Thyroid gland (tissue), 4 donors: Measurements from ENCODE around the gene ARHGEF28.

Source experiments
- POLR2A ChIP-seq, 2 donors: fragments of 450-650 bp; IDR thresholded peaks; one replicate each; pipeline ENCODE4 v1.6.1; 2017; ENCODE audit warnings: antibody characterized with exemption in 2 of 2, mild to moderate bottlenecking in 2 of 2, moderate library complexity in 1 of 2
- TF ChIP-seq, protein P1 (sequence below), 6 experiments: fragments of 200-600 bp in 3 of 6; fragments of 450-650 bp in 3 of 6; sonication (generic) in 3 of 6; IDR thresholded peaks; one replicate each; pipeline ENCODE4 v1.5.1; 2016 to 2019; ENCODE audit warnings: antibody characterized with exemption in 6 of 6, mild to moderate bottlenecking in 2 of 6, inconsistent platforms in 1 of 6, moderate library complexity in 1 of 6

DNA sequence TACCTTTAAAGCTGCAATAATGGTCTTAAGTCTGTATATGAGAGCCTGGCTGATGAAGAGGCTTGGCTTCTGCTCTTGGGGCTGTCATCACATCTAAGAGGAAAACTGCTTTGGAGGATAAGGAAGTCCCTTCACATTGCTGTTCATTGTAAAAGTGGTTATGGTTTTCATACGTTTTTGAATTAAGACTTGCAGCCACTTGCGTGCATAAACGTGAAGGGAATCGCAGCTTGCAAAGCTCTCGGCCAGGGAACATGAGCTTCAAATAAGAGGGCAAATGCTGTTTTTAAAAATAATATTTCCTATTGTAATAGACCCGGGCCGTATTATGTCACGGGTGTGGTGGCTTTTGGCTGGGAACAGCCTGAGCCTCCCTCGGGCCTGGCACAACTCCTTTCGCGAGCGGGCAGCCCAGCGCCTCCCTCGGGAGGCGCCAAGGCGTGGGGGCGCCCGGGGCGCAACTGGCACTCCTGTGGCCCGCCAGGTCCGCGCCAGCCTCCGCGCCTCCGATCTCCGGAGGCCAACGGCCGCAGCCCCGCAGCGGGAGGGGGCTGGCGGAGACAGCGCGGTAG, 538 bp upstream of the ARHGEF28 start:
- TF ChIP-seq, protein P1, sequence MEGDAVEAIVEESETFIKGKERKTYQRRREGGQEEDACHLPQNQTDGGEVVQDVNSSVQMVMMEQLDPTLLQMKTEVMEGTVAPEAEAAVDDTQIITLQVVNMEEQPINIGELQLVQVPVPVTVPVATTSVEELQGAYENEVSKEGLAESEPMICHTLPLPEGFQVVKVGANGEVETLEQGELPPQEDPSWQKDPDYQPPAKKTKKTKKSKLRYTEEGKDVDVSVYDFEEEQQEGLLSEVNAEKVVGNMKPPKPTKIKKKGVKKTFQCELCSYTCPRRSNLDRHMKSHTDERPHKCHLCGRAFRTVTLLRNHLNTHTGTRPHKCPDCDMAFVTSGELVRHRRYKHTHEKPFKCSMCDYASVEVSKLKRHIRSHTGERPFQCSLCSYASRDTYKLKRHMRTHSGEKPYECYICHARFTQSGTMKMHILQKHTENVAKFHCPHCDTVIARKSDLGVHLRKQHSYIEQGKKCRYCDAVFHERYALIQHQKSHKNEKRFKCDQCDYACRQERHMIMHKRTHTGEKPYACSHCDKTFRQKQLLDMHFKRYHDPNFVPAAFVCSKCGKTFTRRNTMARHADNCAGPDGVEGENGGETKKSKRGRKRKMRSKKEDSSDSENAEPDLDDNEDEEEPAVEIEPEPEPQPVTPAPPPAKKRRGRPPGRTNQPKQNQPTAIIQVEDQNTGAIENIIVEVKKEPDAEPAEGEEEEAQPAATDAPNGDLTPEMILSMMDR (IDR thresholded peaks at IDR 0.05), result no peak
- TF ChIP-seq POLR2A (IDR thresholded peaks at IDR 0.05), result no peak
